K562 (cell line): ENCODE results near the gene RUNX1.

ENCODE experiments used
- CTCF ChIP-seq, 3 experiments: IDR thresholded peaks in 2 of 3; conservative IDR thresholded peaks in 1 of 3; 2 replicates each; pipeline ENCODE4 v1.5.1; 2011 to 2012; ENCODE audit warnings: low read length in 3 of 3, mild to moderate bottlenecking in 3 of 3, control low read depth in 2 of 3, improper control_type of control experiment in 1 of 3, inconsistent platforms in 1 of 3, low read depth in 1 of 3, mixed read lengths in 1 of 3, moderate library complexity in 1 of 3; ENCODE audit not compliant: insufficient read depth in 2 of 3
- MEF2A ChIP-seq: IDR thresholded peaks from 2 replicates; pipeline ENCODE4 v1.6.1; 2011; ENCODE audit warnings: low read depth, mild to moderate bottlenecking, low read length, moderate library complexity; ENCODE audit not compliant: control insufficient read depth
- PTTG1 ChIP-seq: fragments of 450-650 bp; IDR thresholded peaks from 2 replicates; pipeline ENCODE4 v1.6.1; 2016; ENCODE audit warnings: low read depth, mild to moderate bottlenecking, missing genetic modification characterization, missing compliant biosample characterization

- TF ChIP-seq PTTG1 (no peak), CTCF (IDR thresholded peaks at IDR 0.05 in 2 of 3, conservative IDR thresholded peaks at IDR 0.05 in 1 of 3; ENCODE audit: insufficient read depth in 2 of 3, low read depth in 1 of 3, low read length in 3 of 3) (no peak), MEF2A (no peak)
Measured at GRCh38 chr21:34992736-34993398, 56.2 kb downstream of the RUNX1 start.
